Measurements from ENCODE around the gene RETSAT. TPM values are rescaled to one million over a fixed set of nuclear protein-coding genes. Genes with fewer than 3 reads are reported as not detected.

Gene RETSAT
- total and polyA plus RNA-seq, 2 of the 13 experiments (the other 11 are each of a cell fraction or from before 2014, with no cell fraction given): 46.7 to 61.0 TPM

- TF ChIP-seq, protein P1, sequence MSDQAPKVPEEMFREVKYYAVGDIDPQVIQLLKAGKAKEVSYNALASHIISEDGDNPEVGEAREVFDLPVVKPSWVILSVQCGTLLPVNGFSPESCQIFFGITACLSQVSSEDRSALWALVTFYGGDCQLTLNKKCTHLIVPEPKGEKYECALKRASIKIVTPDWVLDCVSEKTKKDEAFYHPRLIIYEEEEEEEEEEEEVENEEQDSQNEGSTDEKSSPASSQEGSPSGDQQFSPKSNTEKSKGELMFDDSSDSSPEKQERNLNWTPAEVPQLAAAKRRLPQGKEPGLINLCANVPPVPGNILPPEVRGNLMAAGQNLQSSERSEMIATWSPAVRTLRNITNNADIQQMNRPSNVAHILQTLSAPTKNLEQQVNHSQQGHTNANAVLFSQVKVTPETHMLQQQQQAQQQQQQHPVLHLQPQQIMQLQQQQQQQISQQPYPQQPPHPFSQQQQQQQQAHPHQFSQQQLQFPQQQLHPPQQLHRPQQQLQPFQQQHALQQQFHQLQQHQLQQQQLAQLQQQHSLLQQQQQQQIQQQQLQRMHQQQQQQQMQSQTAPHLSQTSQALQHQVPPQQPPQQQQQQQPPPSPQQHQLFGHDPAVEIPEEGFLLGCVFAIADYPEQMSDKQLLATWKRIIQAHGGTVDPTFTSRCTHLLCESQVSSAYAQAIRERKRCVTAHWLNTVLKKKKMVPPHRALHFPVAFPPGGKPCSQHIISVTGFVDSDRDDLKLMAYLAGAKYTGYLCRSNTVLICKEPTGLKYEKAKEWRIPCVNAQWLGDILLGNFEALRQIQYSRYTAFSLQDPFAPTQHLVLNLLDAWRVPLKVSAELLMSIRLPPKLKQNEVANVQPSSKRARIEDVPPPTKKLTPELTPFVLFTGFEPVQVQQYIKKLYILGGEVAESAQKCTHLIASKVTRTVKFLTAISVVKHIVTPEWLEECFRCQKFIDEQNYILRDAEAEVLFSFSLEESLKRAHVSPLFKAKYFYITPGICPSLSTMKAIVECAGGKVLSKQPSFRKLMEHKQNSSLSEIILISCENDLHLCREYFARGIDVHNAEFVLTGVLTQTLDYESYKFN (CRISPR knock-in tag; conservative IDR thresholded peaks at IDR 0.05): peak; percentile 85
- TF ChIP-seq ELF3 (CRISPR knock-in tag; IDR thresholded peaks at IDR 0.05) (peak; percentile 56; the same call in 1 of the 2 replicates), THAP11 (CRISPR knock-in tag; IDR thresholded peaks at IDR 0.05) (peak; percentile 99), HNF1B (CRISPR knock-in tag; IDR thresholded peaks at IDR 0.05) (peak; percentile 100), BRF2 (CRISPR knock-in tag; IDR thresholded peaks at IDR 0.05) (peak; percentile 93), YEATS4 (CRISPR knock-in tag; IDR thresholded peaks at IDR 0.05; ENCODE audit: borderline replicate concordance) (no peak; the same call in none of the 2 replicates), JDP2 (CRISPR knock-in tag; IDR thresholded peaks at IDR 0.05; ENCODE audit: borderline replicate concordance) (no peak), EZH2 (conservative IDR thresholded peaks at IDR 0.05; ENCODE audit: low read depth, low read length) (no peak), GATA4 (IDR thresholded peaks at IDR 0.05; ENCODE audit: borderline replicate concordance, low read depth) (peak; percentile 93), NONO (IDR thresholded peaks at IDR 0.05) (no peak), NONO (CRISPR knock-in tag; conservative IDR thresholded peaks at IDR 0.05) (peak; percentile 90), NR2C2 (CRISPR knock-in tag; IDR thresholded peaks at IDR 0.05; ENCODE audit: borderline replicate concordance) (peak; percentile 86), HNRNPK (IDR thresholded peaks at IDR 0.05; ENCODE audit: low read depth, low read length, poor library complexity, severe bottlenecking) (no peak), ZNF619 (CRISPR knock-in tag; IDR thresholded peaks at IDR 0.05) (peak; percentile 28), MTF1 (CRISPR knock-in tag; IDR thresholded peaks at IDR 0.05) (0 out of 2 replicates have a peak, but pooled peaks have one; percentile 81), ZNF672 (CRISPR knock-in tag; IDR thresholded peaks at IDR 0.05) (no peak), MEF2D (CRISPR knock-in tag; IDR thresholded peaks at IDR 0.05) (peak; percentile 89), POLR2AphosphoS5 (IDR thresholded peaks at IDR 0.05; ENCODE audit: low read depth, low read length) (peak; percentile 100), ZNF296 (CRISPR knock-in tag; conservative IDR thresholded peaks at IDR 0.05) (peak; percentile 9; the same call in 1 of the 2 replicates), TCF7L2 (IDR thresholded peaks at IDR 0.05; ENCODE audit: low read depth, low read length) (no peak), ARNT2 (CRISPR knock-in tag; IDR thresholded peaks at IDR 0.05; ENCODE audit: low read depth) (no peak)
- TF ChIP-seq, protein P2, sequence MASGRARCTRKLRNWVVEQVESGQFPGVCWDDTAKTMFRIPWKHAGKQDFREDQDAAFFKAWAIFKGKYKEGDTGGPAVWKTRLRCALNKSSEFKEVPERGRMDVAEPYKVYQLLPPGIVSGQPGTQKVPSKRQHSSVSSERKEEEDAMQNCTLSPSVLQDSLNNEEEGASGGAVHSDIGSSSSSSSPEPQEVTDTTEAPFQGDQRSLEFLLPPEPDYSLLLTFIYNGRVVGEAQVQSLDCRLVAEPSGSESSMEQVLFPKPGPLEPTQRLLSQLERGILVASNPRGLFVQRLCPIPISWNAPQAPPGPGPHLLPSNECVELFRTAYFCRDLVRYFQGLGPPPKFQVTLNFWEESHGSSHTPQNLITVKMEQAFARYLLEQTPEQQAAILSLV (CRISPR knock-in tag; IDR thresholded peaks at IDR 0.05; ENCODE audit: borderline replicate concordance): peak; percentile 97; the same call in 1 of the 2 replicates
- TF ChIP-seq, protein P3, sequence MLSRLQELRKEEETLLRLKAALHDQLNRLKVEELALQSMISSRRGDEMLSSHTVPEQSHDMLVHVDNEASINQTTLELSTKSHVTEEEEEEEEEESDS (CRISPR knock-in tag; IDR thresholded peaks at IDR 0.05; ENCODE audit: borderline replicate concordance): no peak; the same call in 1 of the 2 replicates
These were observed at the start of gene RETSAT, which contains the start of gene ELMOD3 (continued) for GRCh38 chr2:85354286-85355072.

Data from HepG2 (cell line).